Common myeloid progenitor, CD34-positive (primary cell): Measurements from ENCODE around the gene SIGLEC11.

Experiments used
- CTCF ChIA-PET: fragments of 350-600 bp; sonication (Branson Sonifier 250); formaldehyde crosslinking; loops from one replicate; lab custom pipeline; 2021; ENCODE audit warnings: antibody characterized with exemption; lab: Charles Lee
- POLR2A ChIA-PET: fragments of 350-600 bp; sonication (Branson Sonifier 250); formaldehyde crosslinking; loops from one replicate; lab custom pipeline; 2021; ENCODE audit warnings: antibody characterized with exemption; lab: Charles Lee
- DNase-seq, 3 donors: peaks; one replicate each; pipeline versions ENCODE4 v3.0.0 to v3.0.0-alpha.2; 2013
- H3K27ac ChIP-seq, 2 experiments: 1 replicate in 1 of 2; 2 replicates in 1 of 2; pipeline ENCODE4 v1.7.0; 2013; ENCODE audit warnings: inconsistent platforms in 2 of 2, low read length in 2 of 2, mild to moderate bottlenecking in 2 of 2, low read depth in 1 of 2, moderate library complexity in 1 of 2; ENCODE audit not compliant: severe bottlenecking in 2 of 2, insufficient read depth in 1 of 2, poor library complexity in 1 of 2
- H3K27me3 ChIP-seq, 5 experiments: replicated peaks in 2 of 5; 1 replicate in 3 of 5; 2 replicates in 2 of 5; pipeline versions ENCODE4 v1.6.1 to v1.7.0; 2013; ENCODE audit warnings: low read length in 4 of 5, mild to moderate bottlenecking in 2 of 5, moderate library complexity in 2 of 5, inconsistent platforms in 1 of 5; ENCODE audit not compliant: insufficient read depth in 5 of 5, control insufficient read depth in 4 of 5
- H3K36me3 ChIP-seq, 4 experiments: 1 replicate in 2 of 4; 2 replicates in 2 of 4; pipeline versions ENCODE4 v1.6.1 to v1.7.0; 2013; ENCODE audit warnings: low read length in 3 of 4, control low read depth in 1 of 4, mild to moderate bottlenecking in 1 of 4; ENCODE audit not compliant: control insufficient read depth in 4 of 4, insufficient read depth in 4 of 4
- H3K4me1 ChIP-seq, 4 experiments: 1 replicate in 3 of 4; 2 replicates in 1 of 4; pipeline versions ENCODE4 v1.6.1 to v1.7.1; 2013; ENCODE audit warnings: low read length in 3 of 4, mild to moderate bottlenecking in 3 of 4, control low read depth in 1 of 4, inconsistent platforms in 1 of 4, moderate library complexity in 1 of 4; ENCODE audit not compliant: control insufficient read depth in 4 of 4, insufficient read depth in 4 of 4; ENCODE audit errors: control extremely low read depth in 1 of 4
- H3K4me3 ChIP-seq, 7 experiments: 1 replicate in 4 of 7; 2 replicates in 3 of 7; pipeline versions ENCODE4 v1.5.1 to v1.7.0; 2013; ENCODE audit warnings: mild to moderate bottlenecking in 7 of 7, low read length in 6 of 7, moderate library complexity in 6 of 7, inconsistent platforms in 2 of 7, low read depth in 2 of 7, control low read depth in 1 of 7; ENCODE audit not compliant: insufficient read depth in 4 of 7, control insufficient read depth in 1 of 7; ENCODE audit errors: extremely low read depth in 1 of 7
- H3K9me3 ChIP-seq, 5 experiments: 1 replicate in 4 of 5; 2 replicates in 1 of 5; pipeline versions ENCODE4 v1.6.1 to v1.7.1; 2013; ENCODE audit warnings: low read length in 4 of 5, mild to moderate bottlenecking in 2 of 5, inconsistent platforms in 1 of 5, low read depth in 1 of 5, moderate library complexity in 1 of 5; ENCODE audit not compliant: control insufficient read depth in 4 of 5, insufficient read depth in 2 of 5; ENCODE audit errors: control extremely low read depth in 1 of 5
- WGBS: methylation state at CpG from one replicate; pipeline ENCODE4 v1.1.5; 2013; ENCODE audit not compliant: insufficient coverage; 5-methylcytosine and 5-hydroxymethylcytosine counted together

Gene SIGLEC11

DNA sequence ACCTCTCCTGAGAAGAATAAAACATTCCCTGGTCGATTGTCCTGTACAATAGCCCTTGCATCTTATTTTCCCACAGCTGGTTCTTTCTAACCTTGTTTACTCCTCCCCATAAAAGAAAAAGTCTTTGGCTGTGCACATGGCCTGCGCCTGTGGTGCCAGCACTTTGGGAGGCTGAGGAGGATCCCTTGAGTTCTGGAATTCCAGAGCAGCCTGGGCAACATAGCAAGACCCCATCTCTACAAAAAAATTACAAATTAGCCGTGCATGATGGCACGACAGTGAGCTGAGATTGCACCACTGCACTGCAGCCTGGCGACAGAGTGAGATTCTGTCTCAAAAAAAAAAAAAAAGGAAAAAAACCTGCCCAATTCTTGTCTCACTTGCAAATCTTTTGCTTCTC is 24.4 kb downstream of the SIGLEC11 start:
- peaks cover 0 to 13% (median 0%) of the 10 kb centered on the region in 4 experiments for H3K36me3 ChIP-seq
- no peaks in the 10 kb centered on the region for H3K9me3 ChIP-seq
- H3K27me3 ChIP-seq, result peaks cover 0 to 11% (median 3%) of the 10 kb centered on the region in 5 experiments
- CTCF ChIA-PET, result interaction anchor here (1.4 to 2.9 kb wide), 3 partner anchors 14 to 50 kb away, joined by 3 to 20 read pairs (median 7); no protein-coding TSS in a partner anchor
- DNase-seq, result no peak
- 88% methylated on average over 4 of the region's 5 CpGs for WGBS
- H3K27ac ChIP-seq, result no peak overlapping the region
- H3K4me3 ChIP-seq, result no peak overlapping the region
- peaks cover 0 to 11% (median 2%) of the 10 kb centered on the region in 4 experiments for H3K4me1 ChIP-seq
- POLR2A ChIA-PET, result interaction anchor here (0.6 kb wide), 1 partner anchor 187 kb away, joined by 3 read pairs; no protein-coding TSS in a partner anchor

- H3K27me3 ChIP-seq, result peaks cover 0 to 11% (median 3%) of the 10 kb centered on the region in 5 experiments
- ChIA-PET CTCF (interaction anchor here (1.4 kb wide), 1 partner anchor 50 kb away, joined by 4 read pairs; no protein-coding TSS in a partner anchor), POLR2A (interaction anchor here (0.5 kb wide), 1 partner anchor 32 kb away, joined by 3 read pairs; no protein-coding TSS in a partner anchor)
- peaks cover 0 to 19% (median 0%) of the 10 kb centered on the region in 4 experiments for H3K36me3 ChIP-seq
- no peaks in the 10 kb centered on the region for H3K9me3 ChIP-seq
- peaks cover 0 to 25% (median 13%) of the 10 kb centered on the region in 4 experiments for H3K4me1 ChIP-seq
- WGBS, result 92% methylated on average over 8 of the region's 8 CpGs
- DNase-seq, result no peak
- H3K27ac ChIP-seq, result no peak overlapping the region
- no peak overlapping the region for H3K4me3 ChIP-seq
These were observed 27.3 kb downstream of the SIGLEC11 start for GRCh38 chr19:49933643-49934042.

DNA sequence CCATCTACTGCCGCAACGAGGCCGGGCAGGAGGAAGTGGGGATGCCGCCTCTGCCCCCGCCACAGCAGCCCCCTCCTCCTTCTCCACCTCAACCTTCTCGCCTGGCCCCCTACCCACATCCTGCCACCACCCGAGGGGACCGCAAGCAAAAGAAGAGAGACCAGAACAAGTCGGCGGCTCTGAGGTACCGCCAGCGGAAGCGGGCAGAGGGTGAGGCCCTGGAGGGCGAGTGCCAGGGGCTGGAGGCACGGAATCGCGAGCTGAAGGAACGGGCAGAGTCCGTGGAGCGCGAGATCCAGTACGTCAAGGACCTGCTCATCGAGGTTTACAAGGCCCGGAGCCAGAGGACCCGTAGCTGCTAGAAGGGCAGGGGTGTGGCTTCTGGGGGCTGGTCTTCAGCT is 28.2 kb downstream of the SIGLEC11 start:
- peak in 2 of 3 donors; percentile 69 to 83 for DNase-seq
- H3K4me3 ChIP-seq, result no peak overlapping the region

GRCh38 chr19:49932041-49932451 is 28.9 kb downstream of the SIGLEC11 start:
- H3K27ac ChIP-seq, result no peak overlapping the region
- H3K4me3 ChIP-seq, result no peak overlapping the region
- WGBS, result 80% methylated on average over 1 of the region's 5 CpGs
- POLR2A ChIA-PET, result no interaction called here
- CTCF ChIA-PET, result no interaction called here
- peaks cover 0 to 27% (median 4%) of the 10 kb centered on the region in 4 experiments for H3K36me3 ChIP-seq
- H3K4me1 ChIP-seq, result peaks cover 3 to 37% (median 25%) of the 10 kb centered on the region in 4 experiments
- peaks cover 0 to 8% (median under 1%) of the 10 kb centered on the region in 5 experiments for H3K27me3 ChIP-seq
- H3K9me3 ChIP-seq, result no peaks in the 10 kb centered on the region
- no peak for DNase-seq

More for the DNA sequence above, 28.2 kb downstream of the SIGLEC11 start:
- peaks cover 0 to 11% (median 3%) of the 10 kb centered on the region in 5 experiments for H3K27me3 ChIP-seq
- ChIA-PET POLR2A (no interaction called here), CTCF (interaction anchor here (1.4 kb wide), 1 partner anchor 51 kb away, joined by 4 read pairs; no protein-coding TSS in a partner anchor)
- H3K36me3 ChIP-seq, result peaks cover 0 to 21% (median 0%) of the 10 kb centered on the region in 4 experiments
- 57% methylated on average over 16 of the region's 25 CpGs for WGBS
- H3K27ac ChIP-seq, result no peak overlapping the region
- H3K9me3 ChIP-seq, result no peaks in the 10 kb centered on the region
- peaks cover 0 to 32% (median 19%) of the 10 kb centered on the region in 4 experiments for H3K4me1 ChIP-seq

GRCh38 chr19:49931293-49932040 is 29.5 kb downstream of the SIGLEC11 start:
- H3K4me1 ChIP-seq, result peaks cover 3 to 37% (median 27%) of the 10 kb centered on the region in 4 experiments
- H3K36me3 ChIP-seq, result peaks cover 0 to 31% (median 5%) of the 10 kb centered on the region in 4 experiments
- H3K27ac ChIP-seq, result no peak overlapping the region
- peaks cover 0 to 4% (median 0%) of the 10 kb centered on the region in 5 experiments for H3K27me3 ChIP-seq
- no peak overlapping the region for H3K4me3 ChIP-seq
- H3K9me3 ChIP-seq, result no peaks in the 10 kb centered on the region
- CTCF ChIA-PET, result interaction anchor here (0.6 kb wide), 1 partner anchor 50 kb away, joined by 3 read pairs; no protein-coding TSS in a partner anchor
- POLR2A ChIA-PET, result interaction anchor here (0.6 kb wide), 1 partner anchor 636 kb away, joined by 4 read pairs; no protein-coding TSS in a partner anchor
- 96% methylated on average over 6 of the region's 7 CpGs for WGBS
- no peak for DNase-seq

- Histone ChIP-seq H3K4me1 (peaks cover 3 to 37% (median 27%) of the 10 kb centered on the region in 4 experiments), H3K4me3 (peak overlapping the region in 2 of 7 experiments; percentile 53 to 56), H3K36me3 (peaks cover under 1 to 34% (median 9%) of the 10 kb centered on the region in 4 experiments), H3K27me3 (no peaks in the 10 kb centered on the region), H3K9me3 (no peaks in the 10 kb centered on the region), H3K27ac (peak overlapping the region in 1 of 2 experiments; percentile 14)
- ChIA-PET CTCF (interaction anchor here (0.6 kb wide), 1 partner anchor 51 kb away, joined by 3 read pairs; no protein-coding TSS in a partner anchor), POLR2A (interaction anchor here (0.6 to 1.2 kb wide), 3 partner anchors 36 to 635 kb away, joined by 3 to 4 read pairs (median 4); no protein-coding TSS in a partner anchor)
- DNase-seq, result peak in 2 of 3 donors; percentile 35 to 46
- WGBS, result 83% methylated on average over 15 of the region's 15 CpGs
These were observed 30.4 kb downstream of the SIGLEC11 start for GRCh38 chr19:49930483-49931011.
